K562 (cell line): ENCODE results near the gene SPINT1. TPM values are rescaled to one million over a fixed set of nuclear protein-coding genes. Genes with fewer than 3 reads are reported as not detected.

ENCODE experiments used
- ATAC-seq: fragments of 200-7000 bp; cut with Tn5 transposase; 3 replicates; pipeline ENCODE4 v1.9.1; 2020; ENCODE audit warnings: moderate library complexity
- BruUV-seq: library from RNA; stranded (reverse); fragments of 400-500 nt; replicated peaks from 2 replicates; lab custom pipeline; 2021; lab: Mats Ljungman, UMichigan
- CTCF ChIA-PET: fragments of 300-600 bp; formaldehyde crosslinking; extraction: SDS; loops from one replicate; lab custom pipeline; 2021; ENCODE audit warnings: low intra/inter-chr PET ratio; lab: Yijun Ruan, JAX
- POLR2A ChIA-PET: fragments of 300-600, 350-650 bp; sonication (Branson Sonifier 250); formaldehyde crosslinking; extraction: SDS; loops from one replicate; lab custom pipeline; 2021; ENCODE audit warnings: antibody characterized with exemption, inconsistent platforms; lab: Yijun Ruan, JAX
- DNase-seq, 4 experiments: peaks; one replicate each; pipeline versions ENCODE4 v3.0.0 to v3.0.0-alpha.2; 2011 to 2018; ENCODE audit warnings: low spot score in 3 of 4, mixed read lengths in 3 of 4; ENCODE audit errors: extremely low read depth in 1 of 4
- FAIRE-seq: peaks from 2 replicates; lab custom pipeline; 2011; peaks lifted over from hg19 to GRCh38; lab: Jason Lieb, UNC
- H2AFZ ChIP-seq: 2 replicates; pipeline ENCODE4 v1.6.0; 2011; ENCODE audit warnings: low read depth, low read length, control low read depth, inconsistent platforms
- H3K27ac ChIP-seq: fragments of 200-600 bp; 3 replicates; pipeline ENCODE4 v1.8.0; 2011; ENCODE audit warnings: low read depth, mild to moderate bottlenecking, control low read depth, inconsistent platforms, low read length, moderate library complexity, mixed read lengths; ENCODE audit errors: extremely low read depth
- H3K27me3 ChIP-seq, 2 experiments: fragments of 300-600 bp in 1 of 2; 2 replicates in 1 of 2; 3 replicates in 1 of 2; pipeline versions ENCODE4 v1.6.0 to v1.8.0; 2011; ENCODE audit warnings: inconsistent platforms in 2 of 2, low read length in 2 of 2, mild to moderate bottlenecking in 1 of 2, mixed read lengths in 1 of 2, moderate library complexity in 1 of 2; ENCODE audit not compliant: control insufficient read depth in 2 of 2, insufficient read depth in 2 of 2
- H3K36me3 ChIP-seq: fragments of 300-600 bp; 3 replicates; pipeline ENCODE4 v1.8.0; 2011; ENCODE audit warnings: mild to moderate bottlenecking, low read length, inconsistent platforms; ENCODE audit not compliant: control insufficient read depth, insufficient read depth
- H3K4me1 ChIP-seq, 2 experiments: fragments of 200-600 bp in 1 of 2; replicated peaks in 1 of 2; 2 replicates in 1 of 2; 3 replicates in 1 of 2; pipeline versions ENCODE4 v1.5.1 to v1.8.0; 2011; ENCODE audit warnings: inconsistent platforms in 2 of 2, low read length in 2 of 2, mild to moderate bottlenecking in 1 of 2, mixed read lengths in 1 of 2, moderate library complexity in 1 of 2; ENCODE audit not compliant: control insufficient read depth in 2 of 2, insufficient read depth in 2 of 2
- H3K4me2 ChIP-seq: 2 replicates; pipeline ENCODE4 v1.6.1; 2011; ENCODE audit warnings: low read length, control low read depth, inconsistent platforms, mixed read lengths; ENCODE audit not compliant: insufficient read depth
- H3K4me3 ChIP-seq: fragments of 200-600 bp; sonication (generic), shearing (Covaris generic); 2 replicates; pipeline ENCODE4 v1.5.1; 2016; ENCODE audit warnings: control low read depth, inconsistent platforms
- H3K79me2 ChIP-seq: fragments of 200-600 bp; 3 replicates; pipeline ENCODE4 v1.8.0; 2011; ENCODE audit warnings: low read length, inconsistent platforms; ENCODE audit not compliant: control insufficient read depth, insufficient read depth
- H3K9ac ChIP-seq, 2 experiments: 2 replicates each; pipeline versions ENCODE4 v1.6.0 to v1.6.1; 2011; ENCODE audit warnings: low read depth in 2 of 2, low read length in 2 of 2, control low read depth in 1 of 2, inconsistent platforms in 1 of 2, mild to moderate bottlenecking in 1 of 2, mixed read lengths in 1 of 2; ENCODE audit not compliant: insufficient read depth in 1 of 2
- H3K9me1 ChIP-seq: one replicate; pipeline ENCODE4 v1.6.0; 2011; ENCODE audit warnings: inconsistent platforms, mild to moderate bottlenecking, low read length, moderate library complexity; ENCODE audit not compliant: control insufficient read depth, insufficient read depth
- H3K9me3 ChIP-seq: replicated peaks from 2 replicates; pipeline ENCODE4 v1.5.1; 2011; ENCODE audit warnings: low read depth, low read length, inconsistent platforms; ENCODE audit not compliant: control insufficient read depth, insufficient read depth
- H4K20me1 ChIP-seq: replicated peaks from 2 replicates; pipeline ENCODE4 v1.6.1; 2011; ENCODE audit warnings: low read length, inconsistent platforms, mixed read lengths; ENCODE audit not compliant: control insufficient read depth, insufficient read depth
- CBX1 ChIP-seq: sonication (generic); IDR thresholded peaks from 2 replicates; pipeline ENCODE4 v1.6.1; 2016; ENCODE audit warnings: antibody characterized with exemption, low read depth, mild to moderate bottlenecking
- ELF2 ChIP-seq: fragments of 250-450 bp; sonication (Bioruptor Pico); IDR thresholded peaks from 2 replicates; pipeline ENCODE4 v1.5.0; 2021; ENCODE audit warnings: mild to moderate bottlenecking
- GATAD2A ChIP-seq: fragments of 450-650 bp; IDR thresholded peaks from 2 replicates; pipeline ENCODE4 v1.6.1; 2017
- KLF6 ChIP-seq: fragments of 250-450 bp; sonication (Bioruptor Pico); IDR thresholded peaks from 2 replicates; pipeline ENCODE4 v1.4.0; 2020; ENCODE audit warnings: mild to moderate bottlenecking, moderate library complexity, borderline replicate concordance
- MAZ ChIP-seq, 2 experiments: fragments of 450-650 bp in 1 of 2; sonication (generic) in 1 of 2; formaldehyde crosslinking; IDR thresholded peaks in 1 of 2; conservative IDR thresholded peaks in 1 of 2; 2 replicates each; pipeline versions ENCODE4 v1.4.0 to v1.5.0; 2020; ENCODE audit warnings: mild to moderate bottlenecking in 1 of 2, missing genetic modification reagents in 1 of 2
- PCBP1 ChIP-seq: fragments of 200-400 bp; formaldehyde crosslinking; IDR thresholded peaks from 2 replicates; pipeline ENCODE4 v1.6.1; 2018; ENCODE audit warnings: mild to moderate bottlenecking, low read depth, low read length; ENCODE audit not compliant: poor library complexity, severe bottlenecking
- PHB ChIP-seq: fragments of 250-450 bp; sonication (Bioruptor Pico); IDR thresholded peaks from 2 replicates; pipeline ENCODE4 v1.5.0; 2021
- RAD51 ChIP-seq: fragments of 450-650 bp; IDR thresholded peaks from 2 replicates; pipeline ENCODE4 v1.7.1; 2016; ENCODE audit warnings: low read depth, mild to moderate bottlenecking, borderline replicate concordance
- ZBTB17 ChIP-seq: fragments of 450-650 bp; formaldehyde crosslinking; IDR thresholded peaks from 2 replicates; pipeline ENCODE4 v1.4.0; 2020; ENCODE audit warnings: mild to moderate bottlenecking
- ZNF197 ChIP-seq: fragments of 200-800 bp; sonication (Bioruptor generic); IDR thresholded peaks from 2 replicates; pipeline ENCODE4 v1.6.1; 2016; ENCODE audit warnings: low read depth, missing genetic modification characterization, missing compliant biosample characterization
- ZNF347 ChIP-seq: fragments of 450-650 bp; formaldehyde crosslinking; IDR thresholded peaks from 2 replicates; pipeline ENCODE4 v1.4.0; 2020; ENCODE audit warnings: low read depth, mild to moderate bottlenecking, moderate library complexity
- ZNF551 ChIP-seq: fragments of 250-450 bp; sonication (Bioruptor Pico); IDR thresholded peaks from 2 replicates; pipeline ENCODE4 v1.5.0; 2021; ENCODE audit warnings: mild to moderate bottlenecking, moderate library complexity
- ZSCAN29 ChIP-seq: fragments of 450-650 bp; IDR thresholded peaks from 2 replicates; pipeline ENCODE4 v1.6.1; 2017
- WGBS: fragments of 100-300 bp; shearing (Covaris generic); methylation state at CpG from one replicate; pipeline ENCODE4 v1.1.6; 2016; ENCODE audit warnings: low coverage, mixed read lengths; ENCODE audit not compliant: insufficient coverage; ENCODE audit errors: missing lambda C conversion rate; 5-methylcytosine and 5-hydroxymethylcytosine counted together
- in situ Hi-C: fragments of 300-500 bp; cut with MboI; formaldehyde crosslinking; loops from 4 replicates; pipeline ENCODE4 v1.15.0; 2018; ENCODE audit warnings: inconsistent platforms, mixed read lengths
- intact Hi-C: fragments of 100-400 bp; cut with micrococcal nuclease; formaldehyde crosslinking; loops from 2 replicates; pipeline ENCODE4 v1.14.2; 2022
- polyA plus RNA-seq, 8 experiments: library from polyadenylated mRNA; depleted of rRNA in 4 of 8; stranded (reverse) in 5 of 8; unstranded in 3 of 8; fragments of >200 nt; fragmentation: Nextera tagmentation in 2 of 8; fragmentation: Illumina TruSeq in 1 of 8; extraction: Ambion mirVana in 2 of 8; extraction: Trizol in 1 of 8; gene quantifications; 2 replicates each; pipeline versions ENCODE4 v1.2.1 to v1.2.3, GENCODE V29; 2011 to 2014; ENCODE audit warnings: inconsistent platforms in 1 of 8, missing spikeins in 1 of 8
- total RNA-seq, 7 experiments: library from RNA; depleted of rRNA in 6 of 7; stranded (reverse); fragments of >200 nt in 6 of 7; fragmentation: Illumina TruSeq in 2 of 7; extraction: Trizol in 2 of 7; gene quantifications; 2 replicates each; pipeline versions ENCODE4 v1.2.1 to v1.2.3, GENCODE V29; 2011 to 2021; ENCODE audit warnings: low replicate concordance in 1 of 7
- TF ChIP-seq, protein P1 (sequence below), 2 experiments: fragments of 450-650 bp; IDR thresholded peaks; 2 replicates each; pipeline ENCODE4 v1.6.1; 2016
- TF ChIP-seq, protein P2 (sequence below): sonication (generic); formaldehyde crosslinking; IDR thresholded peaks from 2 replicates; pipeline ENCODE4 v1.5.0; 2020; ENCODE audit warnings: missing genetic modification reagents
- TF ChIP-seq, protein P3 (sequence below), 3 experiments: IDR thresholded peaks in 2 of 3; conservative IDR thresholded peaks in 1 of 3; 2 replicates each; pipeline ENCODE4 v1.5.1; 2011 to 2012; ENCODE audit warnings: low read length in 3 of 3, mild to moderate bottlenecking in 3 of 3, control low read depth in 2 of 3, improper control_type of control experiment in 1 of 3, inconsistent platforms in 1 of 3, low read depth in 1 of 3, mixed read lengths in 1 of 3, moderate library complexity in 1 of 3; ENCODE audit not compliant: insufficient read depth in 2 of 3

The SPINT1 gene
- total and polyA plus RNA-seq, 9 of the 15 experiments (the other 6 are each of a cell fraction or from before 2014, with no cell fraction given), result 0.78 to 4.5 (median 1.5) TPM

DNA sequence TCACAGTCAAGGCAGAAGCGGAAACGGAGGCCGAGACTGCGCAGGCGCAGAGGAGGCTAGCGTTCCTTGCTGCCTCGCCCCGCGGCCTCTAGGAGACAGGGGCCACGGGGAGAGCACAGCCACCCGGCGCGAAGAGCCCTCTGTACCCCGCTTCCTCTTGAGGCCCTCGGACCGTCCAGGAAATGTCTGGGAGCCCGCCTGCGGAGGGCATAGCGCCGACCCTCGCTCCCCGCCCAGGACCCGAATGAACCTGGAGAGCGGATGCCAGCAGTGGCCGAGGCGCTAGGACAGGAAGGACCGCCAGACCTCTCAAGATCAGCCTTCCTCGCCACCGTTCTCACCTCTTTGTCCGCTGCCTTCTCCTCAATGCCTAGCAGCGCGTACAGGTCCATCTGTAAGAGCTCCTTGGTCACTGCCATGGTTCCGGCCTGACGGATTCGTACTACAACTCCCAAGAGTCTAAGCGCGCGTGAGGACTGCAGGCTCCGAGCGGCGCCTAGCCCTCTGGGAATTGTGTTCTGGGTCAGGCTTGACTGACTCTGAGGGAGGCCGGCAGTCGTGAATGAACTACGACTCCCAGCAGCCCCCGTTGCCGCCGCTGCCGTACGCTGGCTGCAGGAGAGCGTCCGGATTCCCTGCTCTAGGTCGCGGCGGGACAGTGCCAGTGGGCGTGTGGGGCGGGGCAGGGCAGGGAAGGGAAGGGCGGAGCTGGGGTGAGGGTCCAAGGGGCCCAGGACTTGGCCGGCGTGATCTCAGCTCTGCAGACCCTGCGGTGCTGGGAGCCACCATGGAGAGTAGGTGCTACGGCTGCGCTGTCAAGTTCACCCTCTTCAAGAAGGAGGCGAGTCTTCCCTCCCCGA, 36.6 kb upstream of the SPINT1 start, which contains the start of the genes DNAJC17 and ZFYVE19:
TSS of gene DNAJC17 (minus strand) at position 446 of the 860 bp plus-strand sequence. CDS start at position 419, 27 bp downstream.
TSS of gene ZFYVE19 (plus strand) at position 62 of the 860 bp plus-strand sequence. CDS start at position 563, 501 bp downstream.
- peaks cover 29% of the 10 kb centered on the region for H3K36me3 ChIP-seq
- in situ Hi-C loops, result no loop called here
- H3K9me1 ChIP-seq, result peaks cover 3% of the 10 kb centered on the region
- ChIA-PET CTCF (no interaction called here), POLR2A (interaction anchor here (0.7 to 1.8 kb wide), 5 partner anchors 9 to 339 kb away, joined by 3 to 12 read pairs (median 3); no protein-coding TSS in a partner anchor)
- H3K4me3 ChIP-seq, result peak within 1 kb of the TSS; percentile 81
- H3K79me2 ChIP-seq, result peaks cover 19% of the 10 kb centered on the region
- peaks cover 13 to 15% of the 10 kb centered on the region in 2 experiments; a peak in 4 of 5 replicates for H3K4me1 ChIP-seq
- H3K9me3 ChIP-seq, result no peaks in the 10 kb centered on the region; the same call in 1 of the 2 replicates
- peak; percentile 99 for ATAC-seq
- peak; percentile 86 to 98 (median 90) for DNase-seq
- H4K20me1 ChIP-seq, result no peaks in the 10 kb centered on the region
- intact Hi-C loops, result no loop called here
- H3K27me3 ChIP-seq, result no peaks in the 10 kb centered on the region
- under 1% methylated on average over 55 of the region's 64 CpGs for WGBS
- peak; percentile 99 for FAIRE-seq
- H3K4me2 ChIP-seq, result peak within 1 kb of the TSS; percentile 98
- peak within 1 kb of the TSS; percentile 95 for H3K27ac ChIP-seq
- H3K9ac ChIP-seq, result peak within 1 kb of the TSS; percentile 96 to 98
- peak within 1 kb of the TSS; percentile 100 for H2AFZ ChIP-seq
- BruUV-seq, result no TSS peak
- TF ChIP-seq ZNF347 (CRISPR knock-in tag) (no peak), KLF6 (CRISPR knock-in tag) (0 out of 2 replicates have a peak, but pooled peaks have one; percentile 9), ZNF551 (CRISPR knock-in tag) (no peak), GATAD2A (no peak), ZNF197 (CRISPR knock-in tag) (no peak), CBX1 (no peak), ELF2 (0 out of 2 replicates have a peak, but pooled peaks have one; percentile 13), PHB (CRISPR knock-in tag) (0 out of 2 replicates have a peak, but pooled peaks have one; percentile 40), PCBP1 (peak; percentile 35), MAZ (CRISPR knock-in tag; conservative IDR thresholded peaks at IDR 0.05 in 1 of 2, IDR thresholded peaks at IDR 0.05 in 1 of 2) (peak; percentile 44 to 47; a peak in 1 of 4 replicates), RAD51 (no peak), ZSCAN29 (no peak), ZBTB17 (CRISPR knock-in tag) (peak; percentile 65; the same call in 1 of the 2 replicates)
- TF ChIP-seq, protein P1, sequence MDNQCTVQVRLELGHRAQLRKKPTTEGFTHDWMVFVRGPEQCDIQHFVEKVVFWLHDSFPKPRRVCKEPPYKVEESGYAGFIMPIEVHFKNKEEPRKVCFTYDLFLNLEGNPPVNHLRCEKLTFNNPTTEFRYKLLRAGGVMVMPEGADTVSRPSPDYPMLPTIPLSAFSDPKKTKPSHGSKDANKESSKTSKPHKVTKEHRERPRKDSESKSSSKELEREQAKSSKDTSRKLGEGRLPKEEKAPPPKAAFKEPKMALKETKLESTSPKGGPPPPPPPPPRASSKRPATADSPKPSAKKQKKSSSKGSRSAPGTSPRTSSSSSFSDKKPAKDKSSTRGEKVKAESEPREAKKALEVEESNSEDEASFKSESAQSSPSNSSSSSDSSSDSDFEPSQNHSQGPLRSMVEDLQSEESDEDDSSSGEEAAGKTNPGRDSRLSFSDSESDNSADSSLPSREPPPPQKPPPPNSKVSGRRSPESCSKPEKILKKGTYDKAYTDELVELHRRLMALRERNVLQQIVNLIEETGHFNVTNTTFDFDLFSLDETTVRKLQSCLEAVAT (IDR thresholded peaks at IDR 0.05), result no peak
- TF ChIP-seq, protein P2, sequence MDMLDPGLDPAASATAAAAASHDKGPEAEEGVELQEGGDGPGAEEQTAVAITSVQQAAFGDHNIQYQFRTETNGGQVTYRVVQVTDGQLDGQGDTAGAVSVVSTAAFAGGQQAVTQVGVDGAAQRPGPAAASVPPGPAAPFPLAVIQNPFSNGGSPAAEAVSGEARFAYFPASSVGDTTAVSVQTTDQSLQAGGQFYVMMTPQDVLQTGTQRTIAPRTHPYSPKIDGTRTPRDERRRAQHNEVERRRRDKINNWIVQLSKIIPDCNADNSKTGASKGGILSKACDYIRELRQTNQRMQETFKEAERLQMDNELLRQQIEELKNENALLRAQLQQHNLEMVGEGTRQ, result no peak
- TF ChIP-seq, protein P3, sequence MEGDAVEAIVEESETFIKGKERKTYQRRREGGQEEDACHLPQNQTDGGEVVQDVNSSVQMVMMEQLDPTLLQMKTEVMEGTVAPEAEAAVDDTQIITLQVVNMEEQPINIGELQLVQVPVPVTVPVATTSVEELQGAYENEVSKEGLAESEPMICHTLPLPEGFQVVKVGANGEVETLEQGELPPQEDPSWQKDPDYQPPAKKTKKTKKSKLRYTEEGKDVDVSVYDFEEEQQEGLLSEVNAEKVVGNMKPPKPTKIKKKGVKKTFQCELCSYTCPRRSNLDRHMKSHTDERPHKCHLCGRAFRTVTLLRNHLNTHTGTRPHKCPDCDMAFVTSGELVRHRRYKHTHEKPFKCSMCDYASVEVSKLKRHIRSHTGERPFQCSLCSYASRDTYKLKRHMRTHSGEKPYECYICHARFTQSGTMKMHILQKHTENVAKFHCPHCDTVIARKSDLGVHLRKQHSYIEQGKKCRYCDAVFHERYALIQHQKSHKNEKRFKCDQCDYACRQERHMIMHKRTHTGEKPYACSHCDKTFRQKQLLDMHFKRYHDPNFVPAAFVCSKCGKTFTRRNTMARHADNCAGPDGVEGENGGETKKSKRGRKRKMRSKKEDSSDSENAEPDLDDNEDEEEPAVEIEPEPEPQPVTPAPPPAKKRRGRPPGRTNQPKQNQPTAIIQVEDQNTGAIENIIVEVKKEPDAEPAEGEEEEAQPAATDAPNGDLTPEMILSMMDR (IDR thresholded peaks at IDR 0.05 in 2 of 3, conservative IDR thresholded peaks at IDR 0.05 in 1 of 3; ENCODE audit: insufficient read depth in 2 of 3, low read depth in 1 of 3, low read length in 3 of 3), result peak; percentile 8 to 21 (median 12); a peak in 2 of 6 replicates
